ENCODE measurements around the gene PITPNM2. TPM values are rescaled to one million over a fixed set of nuclear protein-coding genes. Genes with fewer than 3 reads are reported as not detected.

Gene PITPNM2
- total RNA-seq, 1 donor: 3.9 TPM

- H3K4me3 ChIP-seq (ENCODE audit: low read depth, low read length): no peak overlapping the region
- TF ChIP-seq CTCF (IDR thresholded peaks at IDR 0.05; ENCODE audit: insufficient read depth, low read depth, low read length): no peak
- DNase-seq (ENCODE audit: low read depth): no peak
These were observed 17.8 kb downstream of the PITPNM2 start for GRCh38 chr12:123132951-123133619.

DNA sequence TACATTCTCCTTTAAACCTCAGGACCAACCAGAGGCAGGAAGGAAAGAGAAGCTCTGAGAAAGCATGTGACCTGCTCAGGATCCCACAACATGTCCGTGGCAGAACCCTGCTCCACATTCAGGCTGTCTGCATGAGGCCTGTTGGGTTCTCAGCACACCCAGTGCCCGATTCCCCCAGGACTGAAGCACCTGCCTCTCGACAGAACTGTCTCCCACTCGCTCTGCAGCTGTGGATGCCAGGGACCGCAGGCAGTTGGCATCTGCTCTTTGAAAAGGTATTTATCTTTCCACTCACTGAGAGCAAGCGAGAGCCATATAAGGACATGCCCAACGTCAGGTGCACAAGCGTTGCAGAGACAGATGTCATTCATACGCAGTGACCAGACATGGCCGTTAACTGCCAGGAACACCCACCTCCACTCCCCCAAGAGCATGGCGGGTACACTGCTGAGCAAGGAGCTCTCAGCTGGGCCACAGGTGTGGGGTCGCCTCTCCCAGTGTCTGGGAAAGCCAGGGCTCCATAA is 18.9 kb downstream of the PITPNM2 start:
- TF ChIP-seq CTCF (IDR thresholded peaks at IDR 0.05; ENCODE audit: insufficient read depth, low read depth, low read length): no peak
- H3K4me3 ChIP-seq (ENCODE audit: low read depth, low read length): no peak overlapping the region
- DNase-seq (ENCODE audit: low read depth): no peak

- no peak for DNase-seq (ENCODE audit: low read depth)
These were observed 19.5 kb downstream of the PITPNM2 start for GRCh38 chr12:123131291-123131832.

DNA sequence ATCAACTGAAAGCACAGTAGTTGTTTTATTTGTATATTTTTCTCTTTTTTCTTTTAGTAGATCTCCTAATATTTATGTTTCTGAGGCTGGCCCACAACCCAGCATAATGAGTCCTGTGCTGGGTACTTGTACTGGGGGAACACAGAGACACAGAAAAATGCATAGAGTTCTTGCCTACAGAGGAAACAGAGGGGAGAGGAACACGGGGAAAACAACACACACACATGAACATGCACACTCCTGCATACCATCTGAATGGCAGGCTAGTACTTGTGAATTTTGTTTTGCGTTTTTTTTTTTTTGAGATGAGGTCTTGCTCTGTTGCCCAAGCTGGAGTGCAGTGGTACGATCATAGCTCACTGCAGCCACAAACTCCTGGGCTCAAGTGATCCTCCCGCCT is 21.3 kb downstream of the PITPNM2 start:
- no peak for DNase-seq (ENCODE audit: low read depth)
- H3K4me3 ChIP-seq (ENCODE audit: low read depth, low read length): no peak overlapping the region
- no peak for TF ChIP-seq CTCF (IDR thresholded peaks at IDR 0.05; ENCODE audit: insufficient read depth, low read depth, low read length)

More at GRCh38 chr12:123131291-123131832, 19.5 kb downstream of the PITPNM2 start:
- no peak for TF ChIP-seq CTCF (IDR thresholded peaks at IDR 0.05; ENCODE audit: insufficient read depth, low read depth, low read length)
- no peak overlapping the region for H3K4me3 ChIP-seq (ENCODE audit: low read depth, low read length)

GRCh38 chr12:123127182-123127495 is 23.8 kb downstream of the PITPNM2 start:
- no peak overlapping the region for H3K4me3 ChIP-seq (ENCODE audit: low read depth, low read length)
- TF ChIP-seq CTCF (IDR thresholded peaks at IDR 0.05; ENCODE audit: insufficient read depth, low read depth, low read length): no peak
- no peak for DNase-seq (ENCODE audit: low read depth)

- peak; percentile 41 for TF ChIP-seq CTCF (IDR thresholded peaks at IDR 0.05; ENCODE audit: insufficient read depth, low read depth, low read length)
- peak; percentile 94 for DNase-seq (ENCODE audit: low read depth)
- H3K4me3 ChIP-seq (ENCODE audit: low read depth, low read length): no peak overlapping the region
These were observed 24.4 kb downstream of the PITPNM2 start for GRCh38 chr12:123126294-123127181.
